ENCODE results near the gene TMEM204.

The TMEM204 gene

DNA sequence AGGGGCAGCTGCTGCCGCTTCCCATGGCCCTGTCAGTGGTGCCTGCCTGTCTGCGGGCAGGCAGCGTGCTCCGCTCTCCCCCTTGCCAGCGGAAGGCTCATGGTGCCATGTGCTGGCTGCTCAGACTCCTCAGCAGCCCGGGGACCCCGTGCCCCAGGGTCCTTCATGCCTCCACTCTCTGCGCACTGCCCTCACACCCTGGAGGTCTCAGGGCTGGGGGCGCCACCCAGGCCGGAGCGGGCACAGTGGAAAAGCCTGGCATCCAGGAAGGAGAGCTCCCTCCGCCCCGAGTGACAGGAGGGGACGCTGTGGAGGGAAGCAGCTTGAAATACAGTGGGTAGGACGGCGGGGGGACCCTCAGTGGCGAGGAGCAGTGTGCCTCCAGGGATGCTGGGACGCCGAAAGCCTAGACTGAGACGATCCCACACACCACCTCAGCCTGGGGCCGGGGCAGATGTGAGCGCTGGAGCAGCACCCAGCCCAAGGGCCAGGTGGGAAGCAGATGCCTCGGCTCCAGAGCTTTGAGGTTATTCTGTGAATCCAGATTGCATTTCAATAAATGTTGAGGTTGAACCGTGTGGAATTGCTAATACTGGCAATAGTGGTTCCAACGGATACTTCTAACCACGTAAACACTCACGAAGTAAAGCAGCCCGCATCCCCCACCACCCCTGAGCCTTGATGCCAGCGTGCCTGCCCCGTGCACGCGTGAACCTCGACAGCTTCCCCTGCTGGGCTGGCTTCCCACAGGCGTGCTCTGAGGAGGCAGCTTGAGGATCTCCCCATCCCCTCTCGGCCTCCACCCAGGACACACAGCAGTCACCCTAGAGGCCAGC is 6.5 kb downstream of the TMEM204 start:
- no peak for DNase-seq

DNA sequence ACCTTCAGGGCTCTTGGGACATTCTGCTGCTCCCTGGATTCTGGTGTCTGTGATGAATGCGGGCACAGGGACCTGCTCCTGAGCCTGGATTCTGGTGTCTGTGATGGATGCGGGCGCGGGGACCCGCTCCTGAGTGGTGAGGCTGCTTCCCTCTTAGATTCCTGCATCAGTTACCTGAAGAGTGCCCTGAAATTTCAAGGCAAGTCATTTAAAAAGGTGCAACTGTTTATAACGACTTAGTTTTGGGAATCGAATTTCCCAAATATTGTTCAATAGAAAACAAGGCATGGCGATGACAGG is 7.0 kb downstream of the TMEM204 start:
- no peak for DNase-seq

DNA sequence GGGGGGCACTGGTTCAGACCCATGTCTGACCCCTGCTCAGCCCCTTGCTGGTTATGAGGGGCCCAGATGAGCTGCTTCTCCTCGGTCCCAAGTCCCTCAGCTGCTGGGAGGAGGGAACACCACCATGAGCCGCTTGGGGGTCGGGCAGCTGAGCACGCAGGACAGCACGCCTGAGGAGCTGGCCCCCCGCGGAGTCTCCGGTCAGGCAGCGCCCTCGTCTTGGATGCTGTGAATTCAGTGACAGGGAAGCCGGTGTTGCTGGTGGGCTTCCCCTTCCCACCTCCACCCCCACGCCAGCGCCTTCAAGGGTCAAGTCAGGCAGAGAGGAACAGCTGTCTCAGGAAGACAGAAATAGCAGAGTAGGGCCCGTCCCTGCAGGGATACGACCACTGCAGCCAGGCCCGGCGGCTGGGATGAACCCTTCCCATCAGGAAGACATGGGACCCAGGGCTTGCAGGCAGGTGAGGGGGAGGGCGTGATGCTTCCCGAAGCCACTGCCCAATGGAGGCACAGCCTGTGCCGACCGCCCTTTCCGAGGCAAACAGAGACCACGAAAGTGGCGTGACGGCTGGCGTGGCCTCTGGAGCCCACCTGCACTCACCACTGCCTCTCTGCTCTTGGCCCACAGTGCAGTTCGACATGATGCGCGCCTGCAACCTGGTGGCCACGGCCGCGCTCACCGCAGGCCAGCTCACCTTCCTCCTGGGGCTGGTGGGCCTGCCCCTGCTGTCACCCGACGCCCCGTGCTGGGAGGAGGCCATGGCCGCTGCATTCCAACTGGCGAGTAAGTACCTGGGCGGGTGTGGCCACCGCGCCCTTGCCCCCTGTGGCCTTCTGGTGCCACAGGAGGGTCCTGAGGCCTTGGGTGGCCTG is 8.1 kb downstream of the TMEM204 start:
- no peak for DNase-seq

DNA sequence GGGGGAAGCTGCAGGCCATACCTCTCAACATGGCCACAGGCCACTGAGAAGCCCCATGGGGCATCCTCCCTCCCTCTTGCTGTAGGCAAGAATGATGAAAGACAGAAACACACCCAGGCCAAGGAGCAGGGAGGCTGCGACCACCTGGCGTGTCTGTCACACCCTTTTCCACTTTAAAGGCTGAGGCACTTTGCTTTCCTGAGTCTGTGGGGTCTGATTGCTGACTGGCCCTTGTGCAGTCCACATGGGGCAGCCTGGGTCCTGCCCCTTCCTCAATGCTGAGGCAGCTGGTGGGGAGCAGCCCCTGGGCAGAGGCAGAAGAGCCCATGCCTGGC is 8.7 kb downstream of the TMEM204 start:
- no peak for DNase-seq

DNA sequence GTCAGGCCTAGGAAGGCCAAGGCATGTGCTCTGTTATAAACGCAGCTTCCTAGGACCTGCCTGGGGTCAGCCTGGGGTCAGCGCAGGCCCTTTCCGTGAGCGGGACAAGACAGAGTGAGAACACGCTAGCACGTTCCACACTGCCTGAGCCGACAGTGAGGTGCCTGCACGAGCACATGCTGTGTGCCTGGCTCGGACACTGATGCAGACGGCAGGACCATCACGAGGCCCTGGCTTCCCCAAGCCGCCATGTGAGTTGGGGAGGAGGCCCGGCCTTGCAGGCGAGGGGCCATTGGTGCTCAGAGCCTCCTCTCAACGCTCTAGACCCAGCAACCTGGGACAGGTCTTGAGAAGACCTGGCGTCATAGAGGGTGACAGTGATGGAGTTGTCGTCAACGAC is 9.1 kb downstream of the TMEM204 start:
- no peak for DNase-seq

DNA sequence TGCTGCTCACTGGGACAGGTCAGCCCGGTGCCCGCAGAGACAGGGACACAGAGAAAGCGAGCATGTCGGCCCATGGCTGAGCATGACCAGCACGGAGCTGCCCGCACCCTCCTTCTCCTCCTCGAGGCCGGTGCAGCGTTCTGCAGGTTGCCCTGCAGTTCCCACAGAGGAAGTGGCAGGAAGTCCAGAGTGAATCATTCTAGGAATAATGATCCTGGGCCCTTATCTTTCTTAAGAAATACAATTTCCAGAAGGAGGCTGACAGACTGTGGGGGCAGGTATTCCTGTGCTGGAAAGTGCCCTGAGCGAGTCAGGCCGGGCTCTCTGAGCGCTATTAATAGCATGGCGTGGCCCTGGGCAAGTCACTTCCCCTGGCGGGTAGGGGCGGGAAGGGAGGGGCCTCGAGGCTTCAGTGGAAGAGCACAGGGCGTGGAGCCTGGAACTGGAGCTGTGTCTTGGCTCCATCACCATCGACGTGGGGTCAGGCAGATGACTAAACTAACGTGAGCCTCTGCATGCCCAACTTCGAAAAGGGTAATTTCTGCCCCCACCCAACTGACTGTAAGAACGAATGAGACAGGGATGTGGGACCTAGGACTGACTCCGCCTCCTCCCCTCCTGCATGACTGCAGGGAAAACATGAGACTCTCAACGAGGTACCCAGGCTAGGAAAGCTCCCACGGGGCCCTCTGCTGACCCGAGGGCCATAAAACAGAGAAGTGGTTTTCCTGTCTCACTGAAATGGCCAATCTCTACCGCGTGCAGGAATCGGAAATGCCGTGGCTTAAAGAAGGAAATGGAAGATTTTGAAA is 9.8 kb downstream of the TMEM204 start:
- peak; percentile 65 for DNase-seq

DNA sequence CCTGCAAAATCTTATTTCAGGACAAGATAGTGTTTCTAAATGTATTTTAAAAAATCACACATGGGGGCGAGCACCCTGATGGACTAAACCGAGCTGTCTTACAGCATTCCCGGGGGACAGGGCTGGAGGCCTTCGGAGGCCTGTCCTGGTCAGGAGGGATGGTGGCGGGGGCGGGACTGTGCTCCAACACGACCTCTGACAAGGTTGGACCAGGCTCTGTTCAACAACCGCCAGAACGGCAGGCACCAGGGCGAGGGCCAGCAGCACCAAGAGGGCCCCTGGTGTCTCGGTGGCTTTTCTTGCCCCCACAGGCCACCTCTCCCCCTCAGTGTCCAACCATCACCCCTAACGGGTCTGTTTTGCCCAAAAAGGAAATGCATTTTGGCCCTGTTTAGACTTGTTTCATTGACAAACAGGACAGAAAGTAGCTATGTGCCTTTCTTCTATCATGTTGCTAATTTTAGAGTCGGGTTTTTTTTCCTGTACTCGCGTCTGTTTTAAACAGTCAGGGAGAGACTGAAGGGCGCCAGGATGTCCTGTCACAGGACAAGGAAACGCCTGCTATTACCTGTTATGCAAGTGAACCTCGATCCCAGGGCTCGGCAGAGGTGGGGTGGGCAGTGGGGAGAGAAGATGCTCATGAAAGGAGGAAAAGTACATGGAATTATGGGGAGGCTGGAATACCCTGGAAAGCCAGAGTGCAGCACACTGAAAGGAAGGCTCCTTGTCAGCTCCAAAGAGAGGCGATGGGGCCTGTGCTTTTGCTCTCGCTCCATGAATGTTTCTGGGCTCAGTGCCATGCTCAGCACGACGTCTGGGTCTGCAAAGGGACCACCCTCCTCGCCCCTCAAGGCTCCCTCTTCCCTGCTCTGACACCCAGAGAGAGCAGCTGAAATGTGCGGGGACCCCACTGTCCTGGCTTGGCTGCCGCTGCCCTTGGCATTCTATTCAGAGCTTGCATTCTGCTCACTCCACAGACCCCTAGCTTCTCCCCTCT is 11.9 kb downstream of the TMEM204 start:
- no peak for DNase-seq

DNA sequence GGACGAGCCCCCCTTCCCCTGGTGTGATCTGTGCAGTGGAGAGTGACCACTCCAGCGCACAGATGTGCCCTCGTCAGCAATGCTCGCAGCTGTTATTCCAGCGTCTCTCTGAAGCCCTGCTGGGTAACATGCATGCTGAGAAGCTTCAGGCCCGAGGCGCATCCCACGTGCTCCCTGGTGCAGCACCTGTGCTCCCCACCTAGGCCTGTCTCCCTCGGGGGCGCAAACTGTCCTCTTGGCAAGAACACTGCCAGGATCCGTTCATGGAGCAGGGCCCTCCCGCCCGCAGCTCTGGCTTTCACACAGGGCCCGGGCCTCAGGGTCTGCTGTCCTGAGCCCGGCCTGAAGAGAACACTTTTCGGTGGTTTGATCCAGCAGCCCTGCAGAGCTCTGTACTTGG is 13.0 kb downstream of the TMEM204 start:
- DNase-seq = no peak

DNA sequence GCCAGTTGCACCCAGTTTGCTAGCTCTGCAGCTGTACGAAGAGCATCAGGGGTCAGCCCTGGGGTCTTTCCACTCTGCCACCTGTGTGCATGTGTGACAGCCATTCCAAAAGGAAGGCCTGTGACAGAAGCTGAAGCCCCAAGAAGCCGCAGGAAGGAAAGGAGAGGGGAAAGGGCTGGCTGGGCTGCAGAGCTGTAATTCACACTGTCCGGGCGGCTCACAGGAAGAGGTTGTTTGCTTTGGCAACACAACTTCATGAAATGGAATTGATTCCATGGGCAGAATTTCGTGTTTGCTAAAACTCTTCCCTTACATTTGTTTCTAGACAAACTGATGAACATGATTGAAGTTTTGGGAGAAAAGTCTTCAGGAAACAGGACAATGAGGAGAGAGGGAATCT is 14.8 kb downstream of the TMEM204 start:
- no peak for DNase-seq

DNA sequence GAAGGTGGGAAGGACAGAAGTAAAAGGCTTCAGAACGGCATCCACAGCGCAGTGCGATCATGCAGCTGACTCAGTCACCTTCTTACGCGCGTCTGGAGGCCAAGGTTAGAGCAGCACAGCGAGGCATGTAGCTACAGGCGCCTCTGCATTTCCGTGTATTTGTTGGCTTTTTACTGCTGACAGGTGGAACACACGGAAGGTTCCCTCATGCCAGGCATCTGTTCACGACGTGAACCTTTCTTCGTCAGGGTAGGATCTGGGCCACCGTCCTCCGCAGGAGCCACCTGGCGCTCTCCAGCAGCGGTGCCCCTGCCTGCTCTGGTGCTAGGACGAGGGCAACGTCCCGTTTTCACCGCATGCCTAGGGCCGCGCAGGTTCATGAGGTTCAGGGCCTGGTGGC is 15.3 kb downstream of the TMEM204 start:
- DNase-seq = no peak

DNA sequence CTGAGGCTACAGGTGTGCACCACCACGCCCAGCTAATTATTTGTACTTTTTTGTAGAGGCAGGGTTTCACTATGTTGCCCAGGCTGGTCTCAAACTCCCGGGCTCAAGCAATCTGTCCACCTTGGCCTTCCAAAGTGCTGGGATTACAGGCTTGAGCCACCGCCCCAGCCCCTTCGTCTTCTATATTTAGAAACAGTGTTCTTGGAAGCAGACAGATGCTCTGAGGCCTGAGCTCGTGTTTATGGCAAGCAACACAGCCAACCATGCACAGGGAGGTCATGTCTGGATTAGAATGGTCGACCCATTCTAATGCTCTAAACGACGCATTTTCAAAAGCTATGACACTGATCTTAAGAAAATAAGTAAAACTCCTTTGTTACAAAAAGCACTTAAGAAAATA is 16.6 kb downstream of the TMEM204 start:
- no peak for DNase-seq

DNA sequence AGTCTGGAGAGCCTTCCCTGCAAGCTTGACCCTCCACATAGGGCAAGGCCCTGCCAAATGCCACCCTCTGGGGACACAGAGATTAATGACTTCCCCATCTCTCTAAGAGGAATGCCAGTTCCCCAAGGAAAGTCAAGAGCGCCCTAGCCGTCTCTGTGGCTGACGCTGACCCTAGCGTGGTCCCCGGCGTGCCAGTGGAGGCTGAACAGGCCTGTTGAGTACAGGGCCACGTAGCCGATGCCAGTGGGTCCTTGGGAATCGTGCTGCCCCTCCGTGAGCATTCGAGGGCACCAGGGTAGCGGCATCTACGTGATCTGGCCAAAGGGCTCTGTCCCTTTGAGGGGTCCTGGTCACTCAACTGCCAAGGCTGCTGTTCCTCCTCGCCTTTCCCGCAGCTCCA is 17.2 kb downstream of the TMEM204 start:
- no peak for DNase-seq

DNA sequence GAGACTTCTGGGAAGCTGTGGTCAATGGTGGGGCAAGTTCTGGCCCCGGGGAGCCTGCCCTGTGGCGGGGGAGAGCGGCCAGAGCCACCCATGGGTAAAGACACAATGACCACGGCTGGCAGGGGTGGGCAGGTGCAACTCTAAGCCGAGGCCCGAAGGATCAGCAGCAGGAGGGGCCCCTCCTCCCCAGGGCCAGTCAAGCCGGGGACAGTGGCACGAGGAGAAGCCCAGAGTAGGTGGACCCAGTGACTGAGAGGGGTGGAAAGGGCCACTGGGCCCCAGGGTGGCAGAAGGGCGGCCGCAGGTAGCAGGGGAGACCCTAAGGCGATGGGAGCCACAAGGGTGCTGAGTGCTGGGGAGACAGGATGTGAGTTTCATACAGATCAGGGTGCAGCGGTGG is 17.7 kb downstream of the TMEM204 start:
- no peak for DNase-seq

DNA sequence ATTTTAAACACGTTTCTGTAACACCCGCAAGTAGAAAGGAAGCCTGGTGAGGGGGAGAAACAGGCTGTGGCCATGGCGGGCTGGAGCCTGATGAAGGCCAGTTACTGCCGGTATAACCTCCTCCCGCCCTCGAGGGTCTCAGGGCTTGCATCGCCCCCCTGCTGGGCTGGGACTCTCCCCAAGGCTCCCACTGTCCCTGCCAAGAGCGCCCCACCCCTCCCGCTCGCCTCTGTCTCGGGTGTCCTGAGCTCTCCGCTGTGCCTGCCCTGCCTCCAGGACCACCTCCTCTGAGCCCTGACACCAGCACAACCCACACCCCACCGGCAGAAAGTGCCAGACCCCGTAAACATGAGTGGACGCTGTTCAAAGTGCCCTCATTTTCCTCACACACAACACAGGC is 18.7 kb downstream of the TMEM204 start:
- no peak for DNase-seq

DNA sequence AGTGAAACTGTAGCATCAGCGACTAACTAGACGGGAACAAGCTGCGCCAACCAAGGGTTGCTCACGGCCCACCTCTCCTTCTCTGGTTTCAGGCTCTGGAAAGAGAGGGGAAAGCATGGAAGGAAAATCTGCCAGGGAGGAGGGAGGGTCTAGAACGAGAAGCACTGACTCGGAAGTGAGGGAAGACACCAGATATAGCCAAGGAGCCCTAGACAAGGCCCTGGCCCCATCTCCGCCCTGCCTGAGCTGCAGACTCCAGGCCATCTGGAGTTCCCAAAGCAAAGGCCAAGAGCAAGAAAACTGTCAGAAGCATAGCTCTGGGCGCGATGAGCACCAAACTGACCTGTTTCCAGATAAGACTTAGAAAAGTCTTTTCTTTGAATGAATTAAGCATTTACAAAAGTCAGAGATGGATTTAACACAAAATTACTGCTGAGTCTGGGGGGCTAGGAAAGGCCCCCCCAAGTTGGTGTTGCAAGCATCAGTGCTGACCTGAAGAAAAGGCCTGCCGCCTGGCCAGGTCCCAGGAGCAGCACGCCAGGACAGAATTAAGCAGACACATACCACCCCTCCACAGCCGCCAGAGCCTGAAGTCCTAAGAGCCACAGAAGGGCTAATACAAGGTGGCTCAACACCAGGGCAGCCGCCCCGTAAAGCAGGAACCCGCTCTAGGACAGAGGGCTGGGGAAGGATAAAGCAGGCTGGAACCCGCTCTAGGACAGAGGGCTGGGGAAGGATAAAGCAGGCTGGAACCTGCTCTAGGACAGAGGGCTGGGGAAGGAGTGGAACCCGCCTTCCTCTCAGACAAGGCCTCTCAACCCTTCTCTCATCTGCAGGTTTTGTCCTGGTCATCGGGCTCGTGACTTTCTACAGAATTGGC is 20.7 kb downstream of the TMEM204 start:
- DNase-seq = no peak

DNA sequence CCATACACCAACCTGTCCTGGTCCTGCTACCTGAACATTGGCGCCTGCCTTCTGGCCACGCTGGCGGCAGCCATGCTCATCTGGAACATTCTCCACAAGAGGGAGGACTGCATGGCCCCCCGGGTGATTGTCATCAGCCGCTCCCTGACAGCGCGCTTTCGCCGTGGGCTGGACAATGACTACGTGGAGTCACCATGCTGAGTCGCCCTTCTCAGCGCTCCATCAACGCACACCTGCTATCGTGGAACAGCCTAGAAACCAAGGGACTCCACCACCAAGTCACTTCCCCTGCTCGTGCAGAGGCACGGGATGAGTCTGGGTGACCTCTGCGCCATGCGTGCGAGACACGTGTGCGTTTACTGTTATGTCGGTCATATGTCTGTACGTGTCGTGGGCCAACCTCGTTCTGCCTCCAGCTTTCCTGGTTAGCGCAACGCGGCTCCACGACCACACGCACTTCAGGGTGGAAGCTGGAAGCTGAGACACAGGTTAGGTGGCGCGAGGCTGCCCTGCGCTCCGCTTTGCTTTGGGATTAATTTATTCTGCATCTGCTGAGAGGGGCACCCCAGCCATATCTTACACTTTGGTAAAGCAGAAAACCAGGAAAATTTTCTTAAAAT is 21.5 kb downstream of the TMEM204 start:
- DNase-seq = no peak

DNA sequence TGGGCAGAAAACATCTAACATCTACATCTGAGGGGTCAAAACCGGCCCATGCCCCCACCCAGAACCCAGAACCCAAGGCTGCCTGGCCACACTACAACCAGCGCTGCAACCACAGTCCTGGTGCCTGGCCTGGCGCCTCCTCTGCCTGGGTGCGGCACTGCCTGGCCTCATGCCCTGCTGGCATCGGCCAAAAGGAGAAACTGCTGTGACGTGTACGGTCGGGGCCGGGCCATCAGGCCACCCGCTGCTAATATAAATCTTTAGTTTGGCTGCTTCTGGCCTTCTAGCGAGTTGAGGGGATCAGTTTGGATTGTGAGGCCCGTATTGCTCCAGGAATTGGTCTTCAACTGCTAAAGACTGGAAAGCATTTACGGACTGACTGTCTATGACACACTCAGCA is 22.8 kb downstream of the TMEM204 start:
- DNase-seq = no peak

DNA sequence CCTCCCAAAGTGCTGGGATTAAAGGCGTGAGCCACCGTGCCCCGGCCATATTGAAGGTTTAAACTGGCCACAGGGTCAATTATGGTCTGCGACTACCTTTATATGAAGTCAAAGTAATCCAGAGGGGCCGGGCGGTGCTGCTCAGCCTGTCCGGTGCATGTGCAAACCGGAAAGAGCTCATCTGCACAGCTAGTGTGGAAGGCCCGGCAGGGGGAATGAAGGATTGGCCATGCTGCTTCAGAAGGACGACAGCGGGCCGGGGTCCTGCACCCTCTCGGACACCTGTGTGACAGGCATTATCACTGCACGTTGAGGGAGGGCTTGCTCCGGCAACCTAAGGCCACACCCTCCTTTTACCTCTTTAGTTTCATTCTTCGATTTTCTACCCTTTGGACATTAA is 23.6 kb downstream of the TMEM204 start:
- no peak for DNase-seq

DNA sequence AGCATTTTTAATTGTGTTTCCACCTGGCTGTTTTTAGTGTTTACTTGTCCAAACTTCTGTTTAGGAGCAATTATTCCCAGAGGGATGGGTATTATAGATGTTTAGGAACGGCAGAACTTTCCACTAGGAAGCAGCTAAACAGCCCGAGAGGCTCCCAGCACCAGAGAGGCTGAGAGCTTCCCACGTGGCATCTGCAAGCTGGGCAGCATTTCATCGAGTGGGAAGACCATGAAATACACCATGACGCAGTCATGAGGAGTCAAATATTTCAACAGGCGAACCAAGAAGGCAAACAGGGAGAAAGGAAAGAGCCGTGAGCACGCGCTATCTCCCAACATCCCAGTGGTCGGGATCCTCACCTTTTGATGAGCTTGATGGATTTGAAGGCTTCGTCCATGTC is 24.1 kb downstream of the TMEM204 start:
- DNase-seq = no peak

DNA sequence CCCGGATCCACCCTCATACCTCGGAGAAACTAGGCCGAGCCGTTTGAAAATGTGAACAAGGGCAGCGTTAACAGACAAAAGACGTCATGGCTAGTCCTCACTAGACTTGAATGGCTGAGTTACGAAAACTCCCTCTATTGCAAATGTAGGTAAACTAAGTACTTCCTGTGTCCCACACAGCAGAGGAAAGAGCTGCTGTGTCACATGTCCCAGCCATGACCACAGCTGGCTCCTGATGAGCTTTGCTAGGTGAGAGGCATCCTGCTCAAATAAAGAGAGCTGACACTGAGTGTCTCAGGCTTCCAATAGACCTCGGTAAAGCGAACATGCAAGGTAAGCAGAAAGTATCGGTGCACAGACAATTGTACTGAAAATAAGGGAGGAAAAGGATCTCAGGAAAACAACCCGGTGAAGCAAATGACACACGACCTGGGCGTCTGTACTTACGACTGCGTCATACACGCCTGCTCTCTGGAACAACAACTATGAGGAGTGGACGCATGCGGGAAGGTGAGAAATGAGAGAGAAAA is 26.0 kb downstream of the TMEM204 start:
- DNase-seq = no peak

DNA sequence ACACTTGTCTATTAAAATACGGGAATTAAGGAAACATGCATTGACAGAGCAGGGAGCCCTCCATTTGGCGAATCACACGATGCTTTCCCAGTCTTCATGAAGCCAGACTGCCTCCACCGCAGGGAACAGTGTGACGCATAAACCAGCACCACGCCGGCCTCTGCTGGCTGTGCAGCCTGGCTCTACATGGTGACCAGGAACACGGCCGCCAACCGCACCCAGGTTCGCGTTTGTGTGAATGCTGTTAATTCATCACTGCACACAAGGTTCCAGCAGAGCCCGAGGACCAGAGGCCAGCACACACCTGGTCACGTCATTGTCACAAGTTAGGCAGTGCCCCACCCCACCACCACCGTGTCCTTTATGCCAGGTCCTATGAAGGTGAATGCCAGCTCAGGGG is 26.7 kb downstream of the TMEM204 start:
- no peak for DNase-seq

Measured in KG1 (cell line).